ENCODE data around the gene UBE2K. TPM values are rescaled to one million over a fixed set of nuclear protein-coding genes. Genes with fewer than 3 reads are reported as not detected.
A peak's percentile ranks its signal among the peaks of the same experiment; 100 is the strongest.

UBE2K gene
- total RNA-seq, 1 donor from 2014 or later: 54.4 TPM

DNA sequence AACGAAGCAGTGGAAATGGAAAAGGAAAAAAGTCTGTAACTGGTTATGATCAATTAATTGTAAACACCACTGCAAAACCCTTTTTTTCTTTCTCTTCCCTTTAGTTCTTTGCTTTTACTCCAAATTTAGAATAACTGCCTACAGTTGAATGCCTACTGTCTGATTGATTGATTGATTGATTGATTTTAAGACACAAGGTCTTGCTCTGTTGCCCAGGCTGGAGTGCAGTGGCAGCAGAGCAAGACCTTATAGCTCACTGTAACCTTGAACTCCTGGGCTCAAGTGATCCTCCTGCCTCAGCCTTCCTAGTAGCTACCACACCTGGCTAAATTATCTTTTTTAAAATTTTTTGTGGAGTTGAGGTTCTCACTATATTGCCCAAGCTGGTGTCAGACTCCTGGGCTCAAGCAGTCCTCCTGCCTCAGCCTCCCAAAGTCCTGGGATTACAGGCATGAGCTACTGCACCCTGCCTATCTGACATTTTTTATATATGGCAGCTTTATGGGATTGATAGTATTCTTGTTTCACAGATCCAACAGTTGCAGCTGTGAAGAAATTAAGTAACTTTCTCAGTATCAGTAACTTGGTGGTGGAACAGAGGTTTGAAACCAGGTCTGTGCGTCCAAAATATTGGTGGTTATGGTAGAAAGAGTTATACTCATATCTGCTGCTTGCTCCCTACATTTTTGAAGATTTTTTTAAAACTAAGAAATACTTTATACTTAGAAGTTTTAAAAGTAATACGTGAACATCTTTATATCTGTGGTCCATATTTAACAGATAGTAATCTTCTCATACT lies 12.4 kb downstream of the UBE2K start:
- Histone ChIP-seq H3K36me3 (no peaks in the 10 kb centered on the region), H3K27ac (replicated peaks) (no peak overlapping the region), H3K4me3 (no peak overlapping the region), H3K9me3 (replicated peaks) (no peaks in the 10 kb centered on the region), H3K4me1 (peaks cover 59% of the 10 kb centered on the region), H3K27me3 (ENCODE audit: low read depth) (no peaks in the 10 kb centered on the region)
- DNase-seq: no peak
- intact Hi-C loops (cut with micrococcal nuclease): no loop called here
- TF ChIP-seq, protein P1, sequence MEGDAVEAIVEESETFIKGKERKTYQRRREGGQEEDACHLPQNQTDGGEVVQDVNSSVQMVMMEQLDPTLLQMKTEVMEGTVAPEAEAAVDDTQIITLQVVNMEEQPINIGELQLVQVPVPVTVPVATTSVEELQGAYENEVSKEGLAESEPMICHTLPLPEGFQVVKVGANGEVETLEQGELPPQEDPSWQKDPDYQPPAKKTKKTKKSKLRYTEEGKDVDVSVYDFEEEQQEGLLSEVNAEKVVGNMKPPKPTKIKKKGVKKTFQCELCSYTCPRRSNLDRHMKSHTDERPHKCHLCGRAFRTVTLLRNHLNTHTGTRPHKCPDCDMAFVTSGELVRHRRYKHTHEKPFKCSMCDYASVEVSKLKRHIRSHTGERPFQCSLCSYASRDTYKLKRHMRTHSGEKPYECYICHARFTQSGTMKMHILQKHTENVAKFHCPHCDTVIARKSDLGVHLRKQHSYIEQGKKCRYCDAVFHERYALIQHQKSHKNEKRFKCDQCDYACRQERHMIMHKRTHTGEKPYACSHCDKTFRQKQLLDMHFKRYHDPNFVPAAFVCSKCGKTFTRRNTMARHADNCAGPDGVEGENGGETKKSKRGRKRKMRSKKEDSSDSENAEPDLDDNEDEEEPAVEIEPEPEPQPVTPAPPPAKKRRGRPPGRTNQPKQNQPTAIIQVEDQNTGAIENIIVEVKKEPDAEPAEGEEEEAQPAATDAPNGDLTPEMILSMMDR (IDR thresholded peaks at IDR 0.05; ENCODE audit: borderline replicate concordance): no peak

DNA sequence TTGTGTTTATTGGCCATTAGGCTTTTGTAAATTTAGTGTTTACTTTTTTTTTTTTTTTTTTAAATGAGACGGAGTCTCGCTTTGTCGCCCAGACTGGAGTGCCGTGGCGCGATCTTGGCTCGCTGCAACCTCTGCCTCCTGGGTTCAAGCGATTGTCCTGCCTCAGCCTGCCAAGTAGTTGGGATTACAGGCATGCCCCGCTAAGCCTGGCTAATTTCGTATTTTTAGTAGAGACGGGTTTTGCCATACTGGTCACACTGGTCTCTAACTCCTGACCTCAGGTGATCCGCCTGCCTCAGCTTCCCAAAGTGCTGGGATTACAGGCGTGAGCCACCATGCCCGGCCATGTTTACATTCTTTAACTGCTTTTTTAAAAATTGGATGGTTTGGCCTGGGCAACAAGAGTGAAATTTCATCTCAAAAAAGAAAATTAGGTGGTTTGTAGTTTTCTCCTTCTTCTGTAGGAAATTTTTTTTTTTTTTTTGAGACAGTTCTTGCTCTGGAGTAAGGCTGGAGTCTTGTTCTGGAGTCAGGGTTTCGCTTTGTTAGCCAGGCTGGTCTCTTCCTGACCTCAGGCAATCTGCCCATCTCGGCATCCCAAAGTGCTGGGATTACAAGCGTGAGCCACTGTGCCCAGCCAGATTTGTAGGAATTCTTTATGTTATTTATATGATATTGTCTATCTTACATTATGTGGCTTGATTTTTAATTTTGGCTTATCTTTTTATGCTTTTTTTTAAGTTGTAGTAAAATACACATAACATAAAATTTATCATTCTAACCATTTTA lies 15.1 kb downstream of the UBE2K start:
- peaks cover 56% of the 10 kb centered on the region for H3K4me1 ChIP-seq
- no peak overlapping the region for H3K4me3 ChIP-seq
- no peaks in the 10 kb centered on the region for H3K27me3 ChIP-seq (ENCODE audit: low read depth)
- intact Hi-C loops (cut with micrococcal nuclease): no loop called here
- H3K36me3 ChIP-seq: peaks cover 5% of the 10 kb centered on the region
- no peaks in the 10 kb centered on the region for H3K9me3 ChIP-seq (replicated peaks)
- no peak overlapping the region for H3K27ac ChIP-seq (replicated peaks)
- DNase-seq: no peak
- TF ChIP-seq, protein P1 (IDR thresholded peaks at IDR 0.05; ENCODE audit: borderline replicate concordance): no peak

DNA sequence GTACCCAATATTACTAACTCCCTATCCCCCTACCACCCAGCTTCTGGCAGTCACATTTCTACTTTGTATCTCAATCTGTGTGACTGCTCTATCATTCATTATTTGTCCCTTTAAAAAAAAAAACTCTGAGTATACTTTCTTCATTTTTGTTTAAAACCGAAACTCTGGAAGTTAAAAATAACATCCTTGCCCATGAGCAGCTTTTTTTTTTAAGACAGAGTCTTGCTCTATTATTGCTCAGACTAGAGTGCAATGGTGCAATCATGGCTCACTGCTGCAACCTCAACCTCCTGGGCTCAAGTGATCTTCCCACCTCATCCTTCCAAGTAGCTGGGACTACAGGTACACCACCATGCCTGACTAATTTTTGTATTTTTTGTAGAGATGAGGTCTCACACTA lies 15.8 kb downstream of the UBE2K start:
- Histone ChIP-seq H3K4me1 (peaks cover 54% of the 10 kb centered on the region), H3K36me3 (peaks cover 5% of the 10 kb centered on the region), H3K27me3 (ENCODE audit: low read depth) (no peaks in the 10 kb centered on the region), H3K4me3 (no peak overlapping the region), H3K27ac (replicated peaks) (peak overlapping the region; percentile 9), H3K9me3 (replicated peaks) (no peaks in the 10 kb centered on the region)
- no peak for DNase-seq
- TF ChIP-seq, protein P1 (IDR thresholded peaks at IDR 0.05; ENCODE audit: borderline replicate concordance): no peak
- intact Hi-C loops (cut with micrococcal nuclease): no loop called here

DNA sequence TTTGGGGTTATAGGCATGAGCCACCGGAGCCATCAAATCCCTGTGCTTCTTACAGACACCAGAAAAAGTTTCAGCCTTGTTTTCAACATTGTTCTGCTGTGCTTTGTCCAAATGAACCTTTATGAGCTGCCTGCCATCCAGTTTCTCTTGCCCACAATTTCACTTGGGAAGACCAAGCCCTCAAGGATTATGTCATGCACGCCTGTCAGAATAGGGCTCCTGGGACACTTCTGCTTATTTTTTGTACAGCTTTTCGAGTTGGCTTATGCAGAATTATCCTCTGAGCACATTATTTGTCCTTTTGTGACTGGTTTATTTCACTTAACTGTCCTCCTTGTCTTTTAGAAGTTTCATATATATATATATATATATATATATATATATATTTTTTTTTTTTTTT lies 16.2 kb downstream of the UBE2K start:
- H3K9me3 ChIP-seq (replicated peaks): no peaks in the 10 kb centered on the region
- intact Hi-C loops (cut with micrococcal nuclease): no loop called here
- DNase-seq: no peak
- TF ChIP-seq, protein P1 (IDR thresholded peaks at IDR 0.05; ENCODE audit: borderline replicate concordance): no peak
- no peaks in the 10 kb centered on the region for H3K27me3 ChIP-seq (ENCODE audit: low read depth)
- H3K4me3 ChIP-seq: no peak overlapping the region
- peaks cover 5% of the 10 kb centered on the region for H3K36me3 ChIP-seq
- peak overlapping the region; percentile 9 for H3K27ac ChIP-seq (replicated peaks)
- H3K4me1 ChIP-seq: peaks cover 54% of the 10 kb centered on the region

DNA sequence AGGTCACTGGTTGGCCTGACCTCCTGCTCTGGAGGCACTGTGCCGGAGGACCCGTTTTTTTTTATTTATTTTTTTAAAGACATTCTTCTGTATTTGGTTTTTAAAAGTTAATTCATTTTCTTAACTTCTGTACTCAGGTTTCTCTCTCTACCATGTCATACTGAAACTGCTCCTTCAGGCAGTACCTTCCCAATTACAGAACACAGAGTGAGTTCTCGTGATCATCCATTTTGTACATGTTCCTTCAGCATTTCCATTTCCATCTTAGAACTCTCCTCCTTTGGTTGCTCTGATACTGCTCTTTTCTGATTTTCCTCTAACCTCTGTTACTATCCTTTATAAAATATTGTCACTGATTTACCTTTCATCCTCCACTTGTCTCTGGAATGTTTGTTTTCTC lies 17.9 kb downstream of the UBE2K start:
- intact Hi-C loops (cut with micrococcal nuclease): no loop called here
- TF ChIP-seq, protein P1 (IDR thresholded peaks at IDR 0.05; ENCODE audit: borderline replicate concordance): no peak
- peaks cover 56% of the 10 kb centered on the region for H3K4me1 ChIP-seq
- no peak overlapping the region for H3K27ac ChIP-seq (replicated peaks)
- no peak overlapping the region for H3K4me3 ChIP-seq
- H3K27me3 ChIP-seq (ENCODE audit: low read depth): no peaks in the 10 kb centered on the region
- peaks cover 5% of the 10 kb centered on the region for H3K36me3 ChIP-seq
- no peak for DNase-seq
- no peaks in the 10 kb centered on the region for H3K9me3 ChIP-seq (replicated peaks)
